Stromal cell of bone marrow (primary cell): ENCODE data around the gene TCF7L2.

ENCODE experiments used
- DNase-seq: peaks from one replicate; pipeline ENCODE4 v3.0.0-alpha.2; 2012; ENCODE audit warnings: low read depth

TCF7L2 gene

GRCh38 chr10:113045147-113046055 lies 95.4 kb downstream of the TCF7L2 start:
- peak; percentile 93 for DNase-seq

- DNase-seq: no peak
These were observed 97.1 kb downstream of the TCF7L2 start for GRCh38 chr10:113047151-113047550.

GRCh38 chr10:113047605-113047962 lies 97.5 kb downstream of the TCF7L2 start:
- DNase-seq: peak; percentile 60

GRCh38 chr10:113047963-113048781 lies 98.1 kb downstream of the TCF7L2 start:
- no peak for DNase-seq

- no peak for DNase-seq
These were observed 99.8 kb downstream of the TCF7L2 start for GRCh38 chr10:113049881-113050280.

- DNase-seq: no peak
These were observed 102.2 kb downstream of the TCF7L2 start for GRCh38 chr10:113052076-113052830.

GRCh38 chr10:113053091-113053490 lies 103.0 kb downstream of the TCF7L2 start:
- DNase-seq: no peak

- no peak for DNase-seq
These were observed 103.8 kb downstream of the TCF7L2 start for GRCh38 chr10:113053881-113054280.

- DNase-seq: no peak
These were observed 105.4 kb downstream of the TCF7L2 start for GRCh38 chr10:113055458-113055857.

- DNase-seq: no peak
These were observed 106.0 kb downstream of the TCF7L2 start for GRCh38 chr10:113056030-113056429.

GRCh38 chr10:113056441-113057021 lies 106.5 kb downstream of the TCF7L2 start:
- DNase-seq: peak; percentile 81

GRCh38 chr10:113057948-113058522 lies 108.0 kb downstream of the TCF7L2 start:
- DNase-seq: no peak

- DNase-seq: no peak
These were observed 108.7 kb downstream of the TCF7L2 start for GRCh38 chr10:113058523-113059370.

GRCh38 chr10:113059371-113059780 lies 109.3 kb downstream of the TCF7L2 start:
- no peak for DNase-seq

GRCh38 chr10:113060201-113061053 lies 110.4 kb downstream of the TCF7L2 start:
- DNase-seq: no peak

GRCh38 chr10:113061054-113061430 lies 111.0 kb downstream of the TCF7L2 start:
- DNase-seq: no peak

GRCh38 chr10:113061557-113061956 lies 111.5 kb downstream of the TCF7L2 start:
- no peak for DNase-seq

GRCh38 chr10:113063043-113063967 lies 113.3 kb downstream of the TCF7L2 start:
- DNase-seq: no peak

- no peak for DNase-seq
These were observed 114.0 kb downstream of the TCF7L2 start for GRCh38 chr10:113064039-113064438.
